Heart left ventricle (tissue), 13 donors: ENCODE measurements around the gene FBXW7.

Experiments used
- POLR2A ChIP-seq, 2 donors: fragments of 450-650 bp; IDR thresholded peaks; one replicate each; pipeline ENCODE4 v1.6.1; 2017; ENCODE audit warnings: antibody characterized with exemption in 2 of 2, mild to moderate bottlenecking in 2 of 2, moderate library complexity in 2 of 2
- TF ChIP-seq, protein P1 (sequence below), 12 donors: fragments of 200-600 bp; sonication (generic) in 4 of 12; IDR thresholded peaks; one replicate each; pipeline versions ENCODE4 v1.5.0 to v1.8.0; 2018 to 2022; ENCODE audit warnings: antibody characterized with exemption in 12 of 12, mild to moderate bottlenecking in 5 of 12
- donor health status: ischemic (EF 13 %, LVEDD 7.1; RV severe dilation, severe dysfunction).
- donor health status: DM: no; HTN: yes; CAD: no.
- donor health status: DM: no; HTN: no; CAD: no.
- donor health status: ischemic (EF 25% LVEDD 6.9; RV normal size, moderate dysfunction).
- donor health status: ischemic (EF 25% LVEDD 5.7; RV mildly dilated, moderate dysfunction).
- donor health status: ischemic (EF 35%, LVEDD 5.7; RV mildly dilated, moderate dysfunction).
- donor health status: nonischemic (EF 11% LVEDD 7.7; RV severe dilation, severe dysfunction).
- donor health status: DM: yes; HTN: yes; CAD: no.
- donor health status: PGD.
- donor health status: ischemic (EF 29% LVEDD 5.4; RV normal size, mild dysfunction).
- donor health status: nonischemic (EF 23%, LVEDD 6.1; RV moderate dilation, normal function).

- TF ChIP-seq, protein P1, sequence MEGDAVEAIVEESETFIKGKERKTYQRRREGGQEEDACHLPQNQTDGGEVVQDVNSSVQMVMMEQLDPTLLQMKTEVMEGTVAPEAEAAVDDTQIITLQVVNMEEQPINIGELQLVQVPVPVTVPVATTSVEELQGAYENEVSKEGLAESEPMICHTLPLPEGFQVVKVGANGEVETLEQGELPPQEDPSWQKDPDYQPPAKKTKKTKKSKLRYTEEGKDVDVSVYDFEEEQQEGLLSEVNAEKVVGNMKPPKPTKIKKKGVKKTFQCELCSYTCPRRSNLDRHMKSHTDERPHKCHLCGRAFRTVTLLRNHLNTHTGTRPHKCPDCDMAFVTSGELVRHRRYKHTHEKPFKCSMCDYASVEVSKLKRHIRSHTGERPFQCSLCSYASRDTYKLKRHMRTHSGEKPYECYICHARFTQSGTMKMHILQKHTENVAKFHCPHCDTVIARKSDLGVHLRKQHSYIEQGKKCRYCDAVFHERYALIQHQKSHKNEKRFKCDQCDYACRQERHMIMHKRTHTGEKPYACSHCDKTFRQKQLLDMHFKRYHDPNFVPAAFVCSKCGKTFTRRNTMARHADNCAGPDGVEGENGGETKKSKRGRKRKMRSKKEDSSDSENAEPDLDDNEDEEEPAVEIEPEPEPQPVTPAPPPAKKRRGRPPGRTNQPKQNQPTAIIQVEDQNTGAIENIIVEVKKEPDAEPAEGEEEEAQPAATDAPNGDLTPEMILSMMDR (IDR thresholded peaks at IDR 0.05), result no peak
- no peak for TF ChIP-seq POLR2A (IDR thresholded peaks at IDR 0.05)
Measured at GRCh38 chr4:152451496-152451895, 84.4 kb downstream of the FBXW7 start.
